ENCODE measurements around the gene JARID2. TPM values are rescaled to one million over a fixed set of nuclear protein-coding genes. Genes with fewer than 3 reads are reported as not detected.
A peak's percentile ranks its signal among the peaks of the same experiment; 100 is the strongest.

The JARID2 gene
- total and polyA plus RNA-seq, 9 of the 15 experiments (the other 6 are each of a cell fraction or from before 2014, with no cell fraction given), result 5.0 to 29.0 (median 15.6) TPM

GRCh38 chr6:15368186-15368585 lies 122.3 kb downstream of the JARID2 start (continued):
- 0 out of 2 replicates have a peak, but pooled peaks have one; percentile 44 for TF ChIP-seq ZSCAN32 (CRISPR knock-in tag; IDR thresholded peaks at IDR 0.05)
- no peak for TF ChIP-seq BRF1 (IDR thresholded peaks at IDR 0.05; ENCODE audit: borderline replicate concordance, extremely low read depth, insufficient read length)
- peak; percentile 38; the same call in 1 of the 2 replicates for TF ChIP-seq DPF2 (IDR thresholded peaks at IDR 0.05)
- TF ChIP-seq, protein P1, sequence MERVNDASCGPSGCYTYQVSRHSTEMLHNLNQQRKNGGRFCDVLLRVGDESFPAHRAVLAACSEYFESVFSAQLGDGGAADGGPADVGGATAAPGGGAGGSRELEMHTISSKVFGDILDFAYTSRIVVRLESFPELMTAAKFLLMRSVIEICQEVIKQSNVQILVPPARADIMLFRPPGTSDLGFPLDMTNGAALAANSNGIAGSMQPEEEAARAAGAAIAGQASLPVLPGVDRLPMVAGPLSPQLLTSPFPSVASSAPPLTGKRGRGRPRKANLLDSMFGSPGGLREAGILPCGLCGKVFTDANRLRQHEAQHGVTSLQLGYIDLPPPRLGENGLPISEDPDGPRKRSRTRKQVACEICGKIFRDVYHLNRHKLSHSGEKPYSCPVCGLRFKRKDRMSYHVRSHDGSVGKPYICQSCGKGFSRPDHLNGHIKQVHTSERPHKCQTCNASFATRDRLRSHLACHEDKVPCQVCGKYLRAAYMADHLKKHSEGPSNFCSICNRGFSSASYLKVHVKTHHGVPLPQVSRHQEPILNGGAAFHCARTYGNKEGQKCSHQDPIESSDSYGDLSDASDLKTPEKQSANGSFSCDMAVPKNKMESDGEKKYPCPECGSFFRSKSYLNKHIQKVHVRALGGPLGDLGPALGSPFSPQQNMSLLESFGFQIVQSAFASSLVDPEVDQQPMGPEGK (CRISPR knock-in tag; IDR thresholded peaks at IDR 0.05; ENCODE audit: borderline replicate concordance), result 0 out of 2 replicates have a peak, but pooled peaks have one; percentile 14
- TF ChIP-seq CEBPB (tag; IDR thresholded peaks at IDR 0.05), result peak; percentile 99
- TF ChIP-seq ZNF830 (CRISPR knock-in tag; IDR thresholded peaks at IDR 0.05), result no peak
- TF ChIP-seq MNT (conservative IDR thresholded peaks at IDR 0.05), result 0 out of 4 replicates have a peak, but pooled peaks of 1 of the 2 experiments have one; percentile 7
- peak; percentile 89 for TF ChIP-seq CEBPG (CRISPR knock-in tag; IDR thresholded peaks at IDR 0.05)
- TF ChIP-seq CEBPG (tag; conservative IDR thresholded peaks at IDR 0.05 in 1 of 2, IDR thresholded peaks at IDR 0.05 in 1 of 2), result peak; percentile 97 to 98

Measured in K562 (cell line).